DND-41 (cell line): ENCODE measurements around the gene MTHFR.

Experiments
- CTCF ChIP-seq: IDR thresholded peaks from 2 replicates; pipeline ENCODE4 v1.5.1; 2012; ENCODE audit warnings: borderline replicate concordance, low read length, moderate library complexity, mild to moderate bottlenecking; ENCODE audit not compliant: poor library complexity, severe bottlenecking; ENCODE audit errors: extremely low read depth
- EZH2 ChIP-seq: IDR thresholded peaks from 3 replicates; pipeline ENCODE4 v1.6.1; 2012; ENCODE audit warnings: borderline replicate concordance, low read depth, mild to moderate bottlenecking, moderate library complexity, low read length, inconsistent platforms; ENCODE audit not compliant: severe bottlenecking

- no peak for TF ChIP-seq CTCF
- TF ChIP-seq EZH2 = no peak
These were observed 53.2 kb downstream of the MTHFR start for GRCh38 chr1:11752359-11753088.
